Measurements from ENCODE around the gene TMBIM4.
"Not testable (repeated sequence)": the region's sequence is repeated elsewhere in the genome, so short reads cannot be mapped to it uniquely, and the experiment has no call there.

TMBIM4 gene

GRCh38 chr12:66169221-66170170 is at the start of gene TMBIM4:
Gene TMBIM4 (minus strand): TSS chr12:66169996. CDS start chr12:66169951, 45 bp downstream.
- DNase-seq = peak; percentile 89 to 93

GRCh38 chr12:66217342-66217917 is 47.6 kb upstream of the TMBIM4 start:
- no peak for DNase-seq

GRCh38 chr12:66213011-66213410 is 43.2 kb upstream of the TMBIM4 start:
- not testable (repeated sequence) for DNase-seq

GRCh38 chr12:66211573-66211972 is 41.8 kb upstream of the TMBIM4 start:
- not testable (repeated sequence) for DNase-seq

- no peak for DNase-seq
Observed at GRCh38 chr12:66210840-66211239, 41.0 kb upstream of the TMBIM4 start.

- DNase-seq = no peak
Observed at GRCh38 chr12:66206141-66206540, 36.3 kb upstream of the TMBIM4 start.

GRCh38 chr12:66203820-66204219 is 34.0 kb upstream of the TMBIM4 start:
- no peak for DNase-seq

GRCh38 chr12:66199831-66200509 is 30.2 kb upstream of the TMBIM4 start:
- DNase-seq = no peak

GRCh38 chr12:66199141-66199540 is 29.3 kb upstream of the TMBIM4 start:
- no peak for DNase-seq

GRCh38 chr12:66197495-66197921 is 27.7 kb upstream of the TMBIM4 start:
- no peak for DNase-seq

- DNase-seq = no peak
Observed at GRCh38 chr12:66196806-66197205, 27.0 kb upstream of the TMBIM4 start.

GRCh38 chr12:66195242-66195641 is 25.4 kb upstream of the TMBIM4 start:
- DNase-seq = no peak

GRCh38 chr12:66194122-66194521 is 24.3 kb upstream of the TMBIM4 start:
- DNase-seq = no peak

- peak in 1 of 2 experiments; percentile 61 for DNase-seq
Observed at GRCh38 chr12:66191547-66192126, 21.8 kb upstream of the TMBIM4 start.

- DNase-seq = peak in 1 of 2 experiments; percentile 62
Observed at GRCh38 chr12:66190519-66191370, 20.9 kb upstream of the TMBIM4 start.

- no peak for DNase-seq
Observed at GRCh38 chr12:66189889-66190288, 20.1 kb upstream of the TMBIM4 start.

- no peak for DNase-seq
Observed at GRCh38 chr12:66189486-66189843, 19.7 kb upstream of the TMBIM4 start.

GRCh38 chr12:66188584-66189485 is 19.0 kb upstream of the TMBIM4 start, which contains the start of gene IRAK3:
Gene IRAK3 (plus strand): TSS chr12:66189214. CDS start chr12:66189300, 86 bp downstream.
- peak; percentile 45 to 61 for DNase-seq

GRCh38 chr12:66187821-66188220 is 18.0 kb upstream of the TMBIM4 start:
- DNase-seq = no peak

- no peak for DNase-seq
Observed at GRCh38 chr12:66187036-66187435, 17.2 kb upstream of the TMBIM4 start.

- not testable (repeated sequence) for DNase-seq
Observed at GRCh38 chr12:66184822-66185221, 15.0 kb upstream of the TMBIM4 start.
